Measurements from ENCODE around the gene KMT2B. TPM values are rescaled to one million over a fixed set of nuclear protein-coding genes. Genes with fewer than 3 reads are reported as not detected.
"Not testable (repeated sequence)": the region's sequence is repeated elsewhere in the genome, so short reads cannot be mapped to it uniquely, and the experiment has no call there.

KMT2B gene
- polyA plus RNA-seq, 12 donors, result 14.2 to 29.8 (median 19.9) TPM; not detected in 1

- not testable (repeated sequence) for DNase-seq
Measured at GRCh38 chr19:35724132-35724531, 6.3 kb downstream of the KMT2B start.

- no peak for DNase-seq
Measured at GRCh38 chr19:35724560-35724959, 6.8 kb downstream of the KMT2B start.

- DNase-seq, result no peak
Measured at GRCh38 chr19:35725216-35725861, 7.5 kb downstream of the KMT2B start.

- DNase-seq, result no peak
Measured at GRCh38 chr19:35727053-35727955, 9.5 kb downstream of the KMT2B start.

- no peak for DNase-seq
Measured at GRCh38 chr19:35727956-35728706, 10.3 kb downstream of the KMT2B start.

GRCh38 chr19:35729021-35729420 lies 11.2 kb downstream of the KMT2B start:
- DNase-seq, result no peak

- no peak for DNase-seq
Measured at GRCh38 chr19:35729763-35730162, 12.0 kb downstream of the KMT2B start.

- DNase-seq, result no peak
Measured at GRCh38 chr19:35730326-35730725, 12.5 kb downstream of the KMT2B start.

- no peak for DNase-seq
Measured at GRCh38 chr19:35731353-35731752, 13.6 kb downstream of the KMT2B start.

- no peak for DNase-seq
Measured at GRCh38 chr19:35731779-35732405, 14.1 kb downstream of the KMT2B start.

- no peak for DNase-seq
Measured at GRCh38 chr19:35732540-35733179, 14.9 kb downstream of the KMT2B start.

GRCh38 chr19:35733180-35734125 lies 15.7 kb downstream of the KMT2B start:
- DNase-seq, result no peak

- DNase-seq, result no peak
Measured at GRCh38 chr19:35734273-35734672, 16.5 kb downstream of the KMT2B start.

GRCh38 chr19:35734889-35735288 lies 17.1 kb downstream of the KMT2B start:
- no peak for DNase-seq

- DNase-seq, result no peak
Measured at GRCh38 chr19:35736913-35737886, 19.4 kb downstream of the KMT2B start.

- no peak for DNase-seq
Measured at GRCh38 chr19:35738021-35738886, 20.5 kb downstream of the KMT2B start.

- DNase-seq, result no peak
Measured at GRCh38 chr19:35738887-35739229, 21.1 kb downstream of the KMT2B start.
